GM03348 (cell line): ENCODE data around the gene DRICH1.
"Not testable (repeated sequence)": the region's sequence is repeated elsewhere in the genome, so short reads cannot be mapped to it uniquely, and the experiment has no call there.

Source experiments
- DNase-seq: peaks from one replicate; pipeline ENCODE4 v3.0.0; 2012; ENCODE audit warnings: low spot score

DRICH1 gene

DNA sequence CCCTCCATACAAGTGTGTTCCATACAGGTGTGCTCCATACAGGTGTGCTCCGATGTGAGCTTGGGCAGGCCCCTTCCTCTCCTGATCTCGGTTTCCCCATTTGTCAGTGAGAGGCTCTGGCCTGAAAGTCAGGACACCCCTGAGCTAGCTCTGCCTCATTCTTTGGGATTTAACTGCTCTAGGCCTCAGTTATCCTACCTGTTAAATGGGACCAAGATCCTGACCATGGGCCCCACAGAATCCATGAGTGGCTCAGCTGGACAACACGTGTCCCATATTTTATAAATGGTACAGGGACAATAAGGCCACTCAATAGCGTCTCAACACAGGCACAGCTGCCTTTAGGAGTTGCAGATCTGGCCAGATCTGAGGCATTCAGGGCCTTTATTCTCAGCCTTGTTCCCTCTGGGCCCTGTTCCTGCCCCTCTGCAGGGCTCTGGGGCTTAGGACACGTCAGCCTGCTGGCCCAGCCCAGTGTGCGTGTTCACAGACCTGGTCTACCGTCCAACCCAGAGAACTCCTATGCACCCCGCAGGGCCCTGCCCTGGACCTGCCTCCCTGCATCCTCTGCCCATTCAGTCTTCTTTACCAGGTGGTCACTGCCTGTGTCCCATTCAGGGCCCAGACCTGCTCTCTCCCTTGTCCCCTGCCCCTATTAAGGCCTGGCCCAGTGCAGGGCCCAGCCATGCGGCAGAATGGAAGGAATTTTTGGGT is 33.2 kb downstream of the DRICH1 start:
- DNase-seq = no peak

DNA sequence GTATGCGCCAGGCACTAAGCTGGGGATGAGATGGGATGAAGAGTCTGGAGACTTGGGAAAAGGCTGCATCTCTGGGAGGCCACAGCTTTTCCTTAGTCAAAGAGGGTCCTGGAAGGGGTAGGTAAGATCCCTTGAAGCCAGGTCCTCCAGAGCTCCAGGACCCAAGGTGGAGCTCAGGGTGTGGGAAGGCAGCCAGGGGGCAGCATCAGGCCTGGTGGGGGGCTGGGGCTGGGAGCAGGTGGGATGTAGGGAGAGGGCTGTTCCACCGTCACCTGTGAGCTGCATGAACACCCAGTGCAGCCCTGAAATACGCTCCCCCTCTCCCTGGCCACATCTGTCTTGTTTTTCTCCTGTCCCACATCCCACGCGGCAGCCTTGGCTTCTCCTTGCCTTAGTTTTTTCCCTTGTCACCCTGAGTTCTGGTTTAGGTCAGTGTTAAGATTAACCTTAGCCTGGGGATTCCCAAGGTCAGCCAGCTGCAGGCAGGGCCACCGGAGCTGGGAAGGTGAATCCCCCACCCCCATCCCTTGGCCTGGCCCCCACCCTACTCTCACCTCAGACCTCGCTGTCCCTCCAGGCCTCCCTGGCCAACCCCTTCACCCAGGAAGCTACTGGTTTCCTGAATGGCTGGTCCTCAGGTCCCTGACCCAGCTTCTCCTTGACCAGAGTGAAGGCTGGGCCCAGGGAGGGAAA is 34.4 kb downstream of the DRICH1 start:
- DNase-seq = not testable (repeated sequence)

DNA sequence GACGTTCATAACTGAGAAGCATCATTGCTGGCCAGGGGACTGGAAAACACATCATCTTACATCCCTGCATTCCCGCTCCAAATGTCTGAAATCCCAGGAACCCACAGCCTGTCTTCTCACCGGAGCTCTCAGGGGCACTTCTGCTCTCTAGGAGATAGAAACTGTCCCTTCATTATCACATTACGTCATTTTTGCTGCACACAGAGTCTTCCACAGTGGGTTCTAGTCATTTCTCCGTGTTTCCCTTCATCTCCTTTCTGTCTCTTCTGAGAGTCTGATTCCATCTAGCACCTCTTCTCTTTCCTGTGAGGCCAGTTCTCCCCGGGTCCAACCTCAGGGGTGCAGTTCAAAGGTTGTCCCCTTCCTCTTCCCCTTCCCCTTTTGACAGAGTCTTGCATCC is 36.2 kb downstream of the DRICH1 start:
- not testable (repeated sequence) for DNase-seq

DNA sequence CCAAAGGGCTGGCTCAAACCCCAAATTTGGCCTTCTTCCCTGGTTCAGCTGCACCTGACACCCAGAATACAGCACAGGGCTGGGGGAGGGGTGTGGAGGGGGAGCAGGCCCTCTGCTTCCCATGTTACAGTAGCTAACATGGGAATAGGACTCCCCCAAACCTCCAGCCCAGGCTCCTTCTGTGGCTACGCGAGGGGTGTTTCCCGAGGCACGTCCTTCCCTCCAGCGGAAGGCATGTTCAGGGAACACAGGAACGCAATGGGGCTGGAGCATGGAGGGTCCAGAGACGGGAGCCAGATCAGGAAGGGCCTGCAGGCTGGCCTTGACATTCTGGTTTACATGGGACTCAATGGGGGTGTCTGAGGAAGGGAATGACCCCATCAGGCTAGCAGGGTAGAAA is 40.3 kb downstream of the DRICH1 start:
- DNase-seq = no peak

DNA sequence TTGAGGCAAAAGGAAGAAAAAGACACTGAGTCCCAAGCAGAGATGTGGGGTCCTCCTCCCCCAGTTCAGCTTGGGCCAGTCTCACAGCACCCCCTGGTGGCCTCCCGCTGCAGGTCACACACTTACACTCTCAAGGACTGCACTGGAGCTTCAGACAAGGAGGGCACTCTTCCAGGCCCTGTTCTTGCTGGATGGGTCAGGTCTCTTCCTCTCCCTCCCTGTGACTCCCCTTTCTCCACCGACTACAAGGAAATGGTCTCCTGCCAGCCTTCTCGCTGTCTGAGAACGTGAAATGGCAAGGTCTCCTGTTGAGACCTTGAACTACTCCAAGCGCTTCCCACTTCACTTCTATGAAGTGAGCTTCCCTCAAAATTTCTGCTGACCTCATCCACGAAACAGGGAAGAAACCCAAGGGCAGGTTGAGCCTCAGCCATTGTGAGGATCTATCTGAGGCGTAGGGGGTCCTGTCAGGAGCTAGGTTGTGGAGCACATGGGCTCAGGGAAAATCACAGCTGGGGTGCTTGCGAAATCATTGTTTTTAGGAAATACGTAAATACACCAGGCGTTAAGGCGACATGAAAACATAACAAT is 40.8 kb downstream of the DRICH1 start:
- DNase-seq = peak; percentile 82

DNA sequence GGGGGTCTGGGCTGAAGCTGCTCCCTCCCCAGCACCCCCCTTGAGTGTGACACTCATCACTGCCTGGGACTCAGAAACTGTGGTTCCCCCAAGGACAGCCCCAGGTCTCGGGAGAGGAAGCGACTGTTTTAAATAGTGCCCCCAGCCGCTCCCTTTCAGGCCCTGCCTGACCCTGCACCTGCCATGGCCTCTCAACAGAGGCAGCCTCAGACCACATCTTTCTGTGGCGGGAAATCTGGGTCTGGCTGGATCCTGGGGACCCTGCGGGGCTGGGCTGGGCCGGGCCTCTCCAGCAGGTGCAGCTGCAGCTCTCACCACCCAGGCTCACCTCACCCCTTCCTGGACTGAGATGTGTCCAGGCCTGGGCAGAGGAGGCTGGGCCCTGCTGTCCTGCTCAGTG is 48.3 kb downstream of the DRICH1 start:
- no peak for DNase-seq

DNA sequence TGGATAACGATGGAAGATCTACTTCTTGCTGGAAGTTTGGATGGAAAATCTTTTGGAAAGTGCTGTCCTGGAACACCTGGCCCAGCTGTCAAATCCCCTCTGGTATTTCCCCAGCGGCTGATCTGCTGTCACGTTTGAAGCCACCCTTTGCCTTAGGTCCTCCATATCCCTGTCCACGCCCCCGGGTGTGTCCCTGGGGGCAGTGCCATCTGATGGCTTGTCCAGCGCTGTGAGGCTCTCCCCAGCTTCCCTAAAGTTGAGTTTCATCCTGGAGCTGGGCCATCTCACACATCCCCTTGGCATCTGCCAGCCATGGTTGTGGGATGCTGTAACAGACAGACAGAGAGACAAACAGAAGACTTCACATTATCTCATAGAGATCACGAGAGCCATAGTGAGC is 49.0 kb downstream of the DRICH1 start:
- no peak for DNase-seq

DNA sequence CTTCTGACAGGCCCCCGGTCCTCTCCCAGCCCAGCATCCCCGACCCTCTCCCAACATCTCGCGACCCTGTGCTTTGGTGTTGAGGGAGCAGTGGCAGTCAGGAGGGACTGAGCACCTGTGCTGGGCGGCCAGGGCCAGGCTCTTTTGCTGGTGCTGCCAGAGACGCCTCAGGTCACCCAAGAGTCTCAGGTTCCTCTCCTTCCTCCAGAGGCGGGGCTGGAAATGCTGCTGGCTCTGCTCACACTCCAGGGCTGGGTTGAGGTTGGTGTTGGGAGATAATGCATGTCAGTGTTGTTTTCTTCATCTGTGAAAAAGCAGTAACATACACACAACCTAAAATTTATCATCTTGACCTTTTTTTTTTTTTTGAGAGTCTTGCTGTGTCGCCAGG is 50.9 kb downstream of the DRICH1 start:
- DNase-seq = no peak

DNA sequence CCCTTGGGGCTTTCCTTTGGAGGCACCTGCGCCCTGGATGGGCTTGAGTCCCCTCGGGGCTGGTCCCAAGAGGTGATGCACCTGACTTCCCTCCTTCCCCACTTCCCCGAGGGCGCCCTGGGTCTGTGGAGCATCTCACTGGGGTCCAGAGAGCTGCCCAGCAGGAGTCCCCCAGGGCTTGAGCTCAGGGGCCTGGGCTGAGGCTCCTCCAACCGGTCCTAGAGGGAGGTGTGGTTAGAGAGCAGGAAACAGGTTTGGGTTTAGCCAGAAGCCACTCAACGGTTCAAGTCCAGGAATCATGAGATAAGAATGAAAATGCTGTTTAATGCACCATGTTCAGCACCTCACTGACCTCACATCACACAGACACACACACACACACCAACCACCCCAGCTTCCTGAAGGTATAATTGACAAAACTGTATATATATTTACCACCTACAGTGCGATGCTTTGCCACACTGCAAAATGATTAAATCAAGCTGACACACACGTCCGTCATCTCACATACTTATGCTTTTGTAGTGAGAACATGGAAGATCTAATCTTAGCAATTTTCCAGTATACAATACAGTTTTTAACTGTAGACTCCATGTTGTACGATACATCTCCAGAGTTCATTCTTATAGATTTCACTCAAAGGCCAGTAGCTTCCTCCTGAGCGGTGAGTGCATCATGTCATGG is 51.4 kb downstream of the DRICH1 start:
- no peak for DNase-seq

DNA sequence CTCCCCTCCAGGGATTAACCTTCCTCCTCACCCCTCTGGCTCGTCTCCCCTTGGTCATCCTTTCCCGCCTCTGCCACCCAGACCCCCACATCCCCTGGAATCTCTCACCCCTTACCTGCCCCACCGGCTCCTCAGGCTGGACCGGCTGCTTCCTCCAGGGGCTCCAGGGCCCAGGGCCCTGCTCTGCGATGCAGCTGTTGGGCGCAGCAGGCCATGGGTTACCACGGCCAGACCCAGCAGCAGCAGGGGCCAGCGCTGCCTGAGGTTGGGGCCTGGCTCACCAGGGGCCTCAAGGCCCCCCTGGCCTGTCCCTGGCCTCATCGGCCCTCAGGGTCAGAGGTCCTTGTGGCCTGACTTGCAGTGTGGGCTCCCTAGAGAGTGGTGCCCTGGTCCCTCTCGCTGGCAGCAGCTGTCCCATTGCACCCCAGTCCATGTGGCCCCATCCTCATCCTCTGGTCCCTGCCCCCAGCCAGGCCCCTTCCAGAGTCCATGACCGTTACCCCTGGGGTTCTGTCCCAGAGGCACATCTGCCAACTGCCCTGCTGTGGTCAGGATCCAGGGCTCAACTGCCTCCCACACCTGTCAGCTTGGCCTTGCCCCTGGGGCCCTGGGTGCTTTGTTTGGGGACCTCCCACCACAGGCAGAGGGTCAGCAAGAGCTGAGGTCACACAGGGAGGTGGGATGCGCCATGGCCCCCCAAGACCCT is 52.1 kb downstream of the DRICH1 start, which contains the start of gene IGLL1:
IGLL1 (minus strand) TSS at position 421 of the 706 bp plus-strand sequence; CDS start at position 321, 100 bp downstream.
- no peak for DNase-seq

DNA sequence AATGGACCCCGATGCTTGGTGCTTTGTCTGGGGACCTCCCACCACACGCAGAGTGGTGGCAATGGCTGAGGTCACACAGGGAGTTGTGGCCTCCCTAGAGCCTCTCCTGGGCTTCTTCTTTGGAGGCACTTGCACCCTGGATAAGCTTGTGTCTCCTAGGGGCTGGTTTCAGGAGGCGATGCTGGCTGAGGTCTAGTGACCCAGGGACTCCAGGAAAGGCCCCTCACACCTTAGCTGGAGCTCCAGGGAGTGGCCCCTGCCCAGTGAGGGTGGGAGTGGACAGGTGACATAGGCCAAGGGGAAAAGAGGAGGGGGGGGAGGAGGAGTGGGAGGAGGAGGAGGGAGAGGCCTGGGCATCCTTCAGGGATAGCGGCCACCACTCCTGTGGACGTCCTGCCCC is 52.8 kb downstream of the DRICH1 start:
- no peak for DNase-seq

DNA sequence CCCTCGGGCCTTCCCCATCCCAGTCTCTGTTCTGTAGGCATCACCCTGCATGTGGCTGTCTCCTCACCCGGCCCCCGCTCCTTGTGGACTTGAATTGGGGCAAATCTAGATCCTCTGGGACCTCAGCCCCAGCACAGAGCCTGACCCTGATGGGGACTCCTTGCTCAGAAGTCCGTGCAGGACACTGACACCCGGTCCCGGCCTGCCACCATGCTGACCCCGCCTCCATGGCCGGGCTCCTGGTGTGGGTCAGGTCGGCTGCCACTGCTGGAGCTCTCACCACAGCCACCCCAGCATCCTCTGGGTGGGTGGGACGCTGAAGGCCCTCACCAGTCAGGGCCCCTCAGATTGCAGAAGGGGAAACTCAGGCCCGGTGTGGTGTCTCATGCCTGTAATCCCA is 53.8 kb downstream of the DRICH1 start:
- no peak for DNase-seq

DNA sequence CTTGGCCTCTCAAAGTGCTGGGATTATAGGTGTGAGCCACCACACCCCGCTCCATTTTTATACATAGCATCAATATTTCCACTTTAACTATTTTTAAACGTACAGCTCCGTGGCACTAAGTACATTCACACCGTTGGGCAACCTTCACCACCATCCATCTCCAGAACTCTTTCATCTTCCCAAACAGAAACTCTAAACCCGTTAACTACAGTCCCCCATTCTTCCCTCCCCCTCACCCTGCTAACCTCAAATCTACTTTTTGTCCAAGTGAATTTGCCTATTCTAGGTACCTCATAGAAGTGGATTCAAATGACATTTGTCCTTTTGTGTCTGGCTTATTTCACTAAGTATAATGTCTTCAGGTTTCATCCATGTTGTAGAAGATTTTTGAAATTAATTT is 55.4 kb downstream of the DRICH1 start:
- no peak for DNase-seq

DNA sequence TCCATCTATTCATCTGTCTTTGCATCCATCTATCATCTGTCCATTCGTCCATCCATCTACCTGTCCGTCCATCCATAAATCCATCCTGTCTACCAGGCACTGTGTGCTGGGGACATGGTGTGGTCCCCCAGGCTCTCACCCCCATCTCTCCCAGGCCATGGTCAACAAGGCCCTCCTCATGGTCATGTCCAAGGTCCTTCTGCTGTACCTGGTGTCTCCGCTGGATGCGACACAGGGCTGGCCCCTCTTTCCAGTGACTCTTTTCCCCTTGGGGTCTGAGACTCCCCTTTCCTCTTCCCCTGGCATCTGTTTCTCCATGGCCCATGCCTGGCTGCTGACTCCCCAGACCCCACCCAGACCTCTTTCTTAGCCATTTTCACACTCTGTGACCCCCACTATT is 56.5 kb downstream of the DRICH1 start:
- DNase-seq = no peak

DNA sequence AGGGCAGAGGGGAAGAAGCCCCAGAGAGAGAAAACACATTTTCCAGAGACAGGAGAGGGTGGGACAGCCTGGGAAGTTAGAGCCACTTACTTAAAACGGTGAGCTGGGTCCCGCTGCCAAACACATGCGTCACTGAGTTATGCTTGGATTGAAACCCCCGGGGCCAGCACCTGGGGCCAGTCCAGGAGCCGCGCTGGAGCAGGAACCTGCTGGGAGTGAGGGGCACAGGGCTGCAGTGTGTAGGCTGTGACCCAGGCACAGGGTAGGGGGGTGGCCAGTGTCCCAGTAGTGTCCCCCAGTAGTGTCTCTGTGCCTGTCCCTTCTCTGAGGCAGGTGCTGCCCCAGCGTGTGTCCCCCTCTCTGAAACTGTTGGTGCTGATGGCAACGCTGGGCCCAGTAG is 57.2 kb downstream of the DRICH1 start:
- DNase-seq = no peak

DNA sequence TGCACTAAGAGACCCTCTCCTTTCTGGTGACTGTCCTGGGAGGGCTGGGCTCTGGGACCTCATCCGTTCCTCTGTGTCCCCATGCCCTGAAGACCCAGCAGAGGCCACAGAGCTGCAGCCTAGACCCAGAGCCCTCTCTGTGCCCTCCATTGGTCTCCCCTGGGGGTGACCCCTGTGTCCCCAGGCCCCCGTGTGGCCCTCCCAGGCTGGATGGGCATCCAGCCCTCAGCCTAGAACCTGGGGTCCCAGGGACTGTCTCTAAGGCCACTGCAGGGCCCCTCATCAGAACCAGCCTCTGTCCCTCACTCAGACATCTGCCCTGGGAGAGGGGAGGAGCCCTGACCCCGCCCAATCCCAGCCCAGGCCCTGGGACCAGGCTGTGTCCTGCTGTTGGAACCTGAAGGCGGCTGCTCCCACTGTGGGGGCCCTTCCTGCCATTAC is 57.7 kb downstream of the DRICH1 start:
- no peak for DNase-seq

DNA sequence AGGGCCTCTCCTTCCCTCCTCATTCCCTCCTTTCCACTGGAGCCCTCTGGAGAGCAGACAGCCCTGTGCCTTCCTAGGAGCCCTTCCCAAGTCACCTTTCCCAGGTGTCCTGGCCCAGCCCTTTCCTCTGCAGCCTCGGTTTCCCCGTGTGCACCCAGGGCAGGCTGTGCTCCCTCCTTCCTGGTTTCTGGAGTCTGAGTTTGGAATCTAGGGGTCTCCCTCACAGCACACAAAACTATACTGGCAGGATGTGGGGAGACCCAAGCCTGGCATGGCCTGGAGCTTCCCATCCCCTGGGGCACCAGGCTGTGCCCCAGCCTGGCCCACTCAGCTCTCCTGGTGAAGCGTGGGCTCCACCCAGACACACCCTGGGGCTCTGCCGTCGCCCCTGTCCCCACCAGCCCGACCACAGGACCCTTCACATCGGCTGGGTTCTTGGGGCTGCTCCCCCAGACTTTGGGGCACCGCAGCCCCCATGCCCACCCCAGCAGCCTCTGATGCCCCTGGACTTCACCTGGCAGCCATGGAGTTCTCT is 58.4 kb downstream of the DRICH1 start:
- DNase-seq = not testable (repeated sequence)

DNA sequence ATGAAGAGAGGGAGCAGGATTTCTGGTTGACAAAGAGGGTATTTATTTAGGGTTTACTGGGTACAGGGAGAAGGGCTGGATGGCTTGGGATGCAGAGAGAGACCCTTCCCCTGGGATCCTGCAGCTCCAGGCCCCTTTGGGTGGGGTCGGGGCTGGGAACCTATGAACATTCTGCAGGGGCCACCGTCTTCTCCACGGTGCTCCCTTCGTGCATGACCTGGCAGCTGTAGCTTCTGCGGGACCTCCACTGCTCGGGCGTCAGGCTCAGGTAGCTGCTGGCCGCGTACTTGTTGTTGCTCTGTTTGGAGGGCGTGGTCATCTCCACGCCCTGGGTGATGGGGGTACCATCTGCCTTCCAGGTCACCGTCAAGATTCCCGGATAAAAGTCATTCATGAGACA is 59.0 kb downstream of the DRICH1 start:
- not testable (repeated sequence) for DNase-seq

DNA sequence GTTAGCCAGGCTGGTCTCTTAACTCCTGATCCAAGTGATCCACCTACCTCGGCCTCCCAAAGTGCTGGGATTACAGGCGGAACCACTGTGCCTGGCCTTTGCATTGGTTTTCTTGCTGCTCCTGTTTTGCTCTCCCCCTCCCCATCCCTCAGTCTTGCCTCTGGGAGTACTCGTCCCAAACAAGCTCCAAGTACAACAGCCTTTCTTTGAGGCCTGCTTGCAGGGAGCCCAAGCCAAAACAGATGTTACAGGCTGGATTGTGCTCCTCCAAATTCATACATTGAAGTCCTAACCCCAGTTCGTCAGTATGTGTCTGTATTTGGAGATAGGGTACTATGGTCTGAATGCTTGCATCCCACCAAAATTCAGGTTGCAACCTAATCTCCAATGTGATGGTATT is 60.6 kb downstream of the DRICH1 start:
- no peak for DNase-seq

DNA sequence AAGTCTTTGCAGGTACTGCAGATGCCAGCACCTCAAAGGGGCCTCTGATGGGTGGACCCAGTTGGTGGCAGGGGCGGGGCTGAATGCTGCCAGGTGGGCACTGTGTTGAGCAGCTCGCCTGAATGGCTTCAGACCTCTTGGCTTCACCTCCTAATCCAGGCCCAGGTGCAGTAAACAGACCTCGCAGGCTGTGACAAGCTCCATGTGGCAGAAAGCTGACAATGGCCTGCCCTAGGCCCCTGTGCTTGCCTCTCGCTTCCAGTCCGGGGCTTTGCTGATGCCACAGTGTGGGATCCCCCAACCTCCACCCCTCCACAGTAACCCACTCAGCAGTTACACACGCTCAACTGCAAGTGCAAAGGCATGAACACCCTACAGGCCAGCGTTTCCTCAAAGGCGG is 61.4 kb downstream of the DRICH1 start:
- DNase-seq = no peak

DNA sequence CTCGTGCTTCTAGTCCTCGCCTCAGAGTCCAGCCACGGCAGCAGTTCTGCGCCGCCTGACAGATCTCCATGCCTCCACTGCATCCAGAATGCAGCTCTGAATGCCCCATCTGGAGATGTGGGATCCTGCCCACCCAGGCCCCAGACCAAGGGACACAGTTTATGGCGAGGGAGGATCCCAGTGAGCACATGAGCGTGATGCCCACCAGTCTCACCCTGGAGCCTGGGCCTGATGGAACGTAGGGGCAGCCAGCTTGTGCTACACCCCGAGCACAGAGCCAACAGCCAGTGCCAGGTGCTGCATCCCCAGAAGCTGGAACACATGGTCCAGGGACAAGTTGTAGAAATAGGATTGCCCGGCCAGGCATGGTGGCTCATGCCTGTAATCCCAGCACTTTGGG is 62.4 kb downstream of the DRICH1 start:
- no peak for DNase-seq

DNA sequence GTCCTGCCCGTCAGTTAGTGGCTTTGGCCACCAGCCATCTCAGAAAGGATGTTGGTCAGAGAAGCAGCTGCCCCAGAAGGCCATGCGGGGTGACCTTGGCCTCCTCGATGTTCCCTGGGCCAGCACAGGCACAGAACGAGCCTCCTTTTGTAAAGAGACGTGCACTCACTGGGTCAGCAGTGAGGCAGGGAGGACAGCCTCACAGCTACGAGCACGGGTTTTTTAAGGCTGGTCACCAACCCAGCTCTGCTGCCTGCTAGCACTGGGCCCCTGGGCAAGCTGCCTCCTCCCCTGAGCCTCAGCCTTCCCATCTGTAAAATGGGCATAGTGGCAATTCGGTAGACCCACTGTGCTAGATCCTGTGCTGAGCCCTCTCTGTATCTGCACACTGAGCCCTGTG is 62.8 kb downstream of the DRICH1 start:
- DNase-seq = no peak
